GM21526 (cell line): Measurements from ENCODE around the gene VPS45.

Source experiments
- ATAC-seq: cut with Tn5 transposase; IDR thresholded peaks from one replicate; pipeline ENCODE4 v1.9.1; 2021; ENCODE audit warnings: moderate library complexity; ENCODE audit not compliant: unreplicated experiment, low FRiP score

VPS45 gene

DNA sequence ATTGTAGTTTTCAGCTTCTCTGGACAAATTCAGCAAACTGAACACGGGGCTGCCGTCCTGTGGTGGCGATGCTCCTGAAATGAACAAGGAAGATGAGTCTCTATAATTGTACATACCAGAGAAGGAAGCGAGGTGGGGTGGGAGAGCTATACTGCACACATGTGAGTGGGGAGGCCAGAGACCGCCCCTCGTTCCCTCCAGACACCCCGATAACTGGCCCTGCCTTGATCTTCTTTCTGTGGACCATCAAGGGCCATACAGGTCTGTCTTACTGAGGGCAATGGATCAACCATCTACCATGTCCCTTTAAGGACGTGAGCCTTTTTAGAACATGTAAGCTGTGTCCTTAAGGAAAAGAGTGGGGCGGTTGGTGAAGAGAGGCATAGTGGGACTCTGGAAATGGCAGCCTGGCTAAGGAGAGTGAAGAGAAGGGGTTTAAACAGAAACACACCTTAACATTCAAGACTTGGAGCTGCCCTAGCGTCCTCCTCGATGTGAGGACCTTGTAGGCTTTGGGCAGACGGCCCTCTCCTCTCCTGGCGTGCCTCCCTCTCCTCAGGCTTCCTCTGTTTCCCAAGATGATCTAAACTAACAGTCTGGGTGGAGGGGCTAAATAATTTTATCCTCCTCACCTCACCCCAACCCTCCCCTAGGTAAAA lies 88.0 kb downstream of the VPS45 start:
- ATAC-seq: no peak

GRCh38 chr1:150156868-150157603 lies 89.5 kb downstream of the VPS45 start:
- no peak for ATAC-seq

GRCh38 chr1:150159550-150159949 lies 92.0 kb downstream of the VPS45 start:
- no peak for ATAC-seq

DNA sequence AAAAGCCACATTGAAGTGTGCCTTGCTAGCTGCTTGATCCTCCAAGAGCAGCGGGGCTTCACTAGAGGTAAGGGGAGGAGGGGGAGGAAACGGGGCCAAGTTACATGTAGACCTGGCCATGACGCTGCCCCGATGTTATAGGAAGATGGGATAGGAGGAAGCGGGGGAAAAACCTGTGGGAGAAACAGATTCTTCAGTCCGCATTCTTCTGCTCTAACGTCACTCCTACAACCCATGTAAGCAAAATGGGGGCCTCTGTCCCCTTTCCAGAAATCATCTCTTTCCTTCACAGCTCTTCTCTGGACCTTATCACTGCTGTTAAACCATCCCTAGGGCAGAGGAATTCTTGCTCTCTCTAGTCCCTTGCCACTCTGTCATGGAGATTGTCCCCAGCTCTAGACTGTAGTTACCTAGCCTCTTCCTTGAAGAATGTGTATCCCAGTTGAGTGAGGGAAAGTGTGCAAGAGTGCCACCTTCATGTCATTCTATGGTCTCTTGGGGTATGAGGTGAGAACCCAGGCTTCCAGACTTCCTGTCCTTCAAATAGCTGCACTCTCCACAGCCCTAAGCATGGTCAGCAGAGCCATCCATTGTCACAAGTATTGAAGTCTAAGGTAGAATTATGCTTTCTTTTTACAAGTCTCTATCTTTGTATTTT lies 93.5 kb downstream of the VPS45 start:
- ATAC-seq: no peak

GRCh38 chr1:150161747-150162581 lies 94.4 kb downstream of the VPS45 start:
- ATAC-seq: no peak

DNA sequence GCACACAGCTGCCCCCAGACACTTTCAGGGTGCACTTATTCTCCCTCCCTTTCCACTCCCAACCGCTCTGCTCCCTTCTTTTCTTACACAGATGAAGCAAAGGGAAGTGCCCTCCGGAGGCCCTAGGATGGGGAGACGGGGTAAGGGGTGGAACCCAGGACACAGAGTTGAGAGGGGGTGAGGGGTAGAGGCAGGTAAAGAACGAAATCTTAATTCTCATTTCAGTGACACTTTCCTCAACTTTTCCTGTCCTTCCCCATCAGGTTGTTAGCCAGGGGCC lies 94.9 kb downstream of the VPS45 start:
- no peak for ATAC-seq

DNA sequence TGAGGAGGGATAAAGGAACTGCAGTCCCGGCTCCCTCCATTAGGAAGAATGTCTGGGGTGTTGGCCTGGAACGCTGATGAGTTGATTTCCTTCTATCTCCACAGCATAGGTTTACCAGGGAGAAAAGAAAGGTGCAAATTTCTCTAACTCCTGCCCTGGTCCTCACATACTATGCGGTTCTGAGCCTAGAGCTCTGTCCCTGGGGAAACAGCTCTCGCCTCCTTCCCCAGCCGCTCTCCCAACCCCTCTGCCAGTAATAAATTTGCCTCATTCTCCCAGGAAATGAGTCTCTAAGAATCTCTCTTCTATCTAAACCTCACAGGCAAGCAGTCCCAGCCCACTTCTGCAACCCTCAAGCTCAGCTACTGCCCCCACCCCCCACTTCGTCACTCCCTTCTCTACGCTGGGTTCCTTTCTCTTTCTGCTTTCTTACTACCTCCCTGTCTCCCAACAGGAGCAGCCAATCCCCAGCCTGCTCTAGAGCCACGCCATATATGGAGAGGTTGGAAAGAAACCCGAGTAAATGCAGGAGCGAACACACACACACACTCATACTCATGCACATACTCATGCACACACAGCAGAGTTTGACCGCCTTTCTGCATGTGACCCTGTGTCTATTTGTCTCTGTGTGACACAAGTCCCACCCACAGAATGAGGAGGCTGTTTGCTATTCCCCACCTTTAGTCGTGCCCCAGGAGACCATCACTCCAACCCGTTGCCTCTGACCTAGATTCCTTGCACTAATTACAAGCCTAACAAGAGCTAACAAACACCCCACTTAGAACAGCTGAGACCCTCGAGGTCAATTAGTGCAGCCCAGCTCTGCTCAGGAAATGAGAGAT lies 95.5 kb downstream of the VPS45 start:
- ATAC-seq: no peak

- ATAC-seq: no peak
These were observed 96.6 kb downstream of the VPS45 start for GRCh38 chr1:150164224-150164623.

DNA sequence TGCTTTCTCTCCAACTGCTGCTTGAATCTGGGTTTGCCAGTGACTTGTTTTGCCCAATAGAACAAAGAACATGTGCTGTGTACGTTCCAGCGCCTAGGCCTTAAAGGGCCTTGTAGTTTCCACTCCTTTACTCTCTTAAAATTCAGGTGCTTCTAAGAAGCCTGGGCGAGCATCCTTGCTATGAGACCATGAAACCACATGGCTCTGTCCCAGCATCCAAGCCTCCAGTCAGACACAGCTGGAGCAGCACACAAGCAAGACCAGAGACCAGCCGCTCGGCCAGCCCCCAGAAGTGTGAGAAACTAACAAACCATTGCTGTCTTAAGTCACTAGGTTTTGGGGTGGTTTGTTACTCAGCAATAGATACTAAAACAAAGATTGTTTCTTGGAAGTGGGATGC lies 97.2 kb downstream of the VPS45 start:
- no peak for ATAC-seq

- no peak for ATAC-seq
These were observed 98.3 kb downstream of the VPS45 start for GRCh38 chr1:150165622-150166612.

DNA sequence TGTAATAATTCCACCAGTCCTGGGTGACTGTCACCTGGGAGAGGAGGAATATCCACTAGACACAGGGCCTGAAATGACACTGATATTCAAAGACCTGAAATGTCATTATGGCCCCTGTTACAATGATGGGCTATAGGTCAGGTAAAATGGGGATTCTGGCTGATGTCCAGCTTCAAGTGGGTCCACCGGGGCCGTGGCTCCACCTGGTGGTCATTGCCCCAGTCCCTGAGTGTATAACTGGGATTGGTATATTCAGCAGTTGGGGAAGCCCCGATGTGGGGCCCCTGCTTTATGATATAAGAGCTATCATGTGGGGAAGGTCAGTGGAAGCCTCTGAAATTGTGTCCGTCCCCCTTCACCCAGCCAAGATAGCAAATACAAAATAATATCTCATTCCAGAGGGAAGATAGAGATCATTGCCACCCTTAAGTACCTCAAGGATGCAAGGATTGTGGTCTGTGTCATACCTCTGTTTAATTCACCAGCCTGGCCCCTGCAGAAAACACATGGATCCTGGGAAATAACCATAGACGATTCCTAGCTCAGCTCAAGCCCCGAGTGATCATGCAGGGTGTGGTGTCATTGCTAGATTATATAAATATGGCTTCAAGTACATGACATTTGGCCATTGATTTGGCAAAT lies 101.5 kb downstream of the VPS45 start:
- ATAC-seq: no peak

GRCh38 chr1:150171801-150172200 lies 104.2 kb downstream of the VPS45 start:
- ATAC-seq: no peak

DNA sequence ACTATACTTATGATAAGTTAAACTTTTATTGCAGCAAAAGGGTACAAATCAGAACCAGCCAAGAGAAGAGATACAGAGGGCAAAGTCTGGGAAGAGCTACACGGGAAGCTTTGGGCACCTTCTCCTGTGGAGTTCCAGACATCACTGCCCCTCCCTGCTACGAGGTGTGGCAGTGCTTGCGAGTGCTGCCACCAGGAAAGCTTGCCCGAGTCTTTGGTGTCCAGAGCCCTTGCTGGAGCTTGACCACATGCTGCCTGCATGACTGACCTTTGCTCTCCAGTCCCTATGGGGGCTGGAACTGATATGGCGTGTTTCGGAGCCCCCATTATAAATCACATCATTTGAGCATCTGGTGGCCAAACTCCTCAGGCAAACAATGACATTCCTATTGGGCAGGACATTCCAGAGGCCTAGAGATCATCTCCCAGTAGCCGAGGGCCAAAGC lies 105.6 kb downstream of the VPS45 start:
- no peak for ATAC-seq

- no peak for ATAC-seq
These were observed 109.0 kb downstream of the VPS45 start for GRCh38 chr1:150176593-150176992.

DNA sequence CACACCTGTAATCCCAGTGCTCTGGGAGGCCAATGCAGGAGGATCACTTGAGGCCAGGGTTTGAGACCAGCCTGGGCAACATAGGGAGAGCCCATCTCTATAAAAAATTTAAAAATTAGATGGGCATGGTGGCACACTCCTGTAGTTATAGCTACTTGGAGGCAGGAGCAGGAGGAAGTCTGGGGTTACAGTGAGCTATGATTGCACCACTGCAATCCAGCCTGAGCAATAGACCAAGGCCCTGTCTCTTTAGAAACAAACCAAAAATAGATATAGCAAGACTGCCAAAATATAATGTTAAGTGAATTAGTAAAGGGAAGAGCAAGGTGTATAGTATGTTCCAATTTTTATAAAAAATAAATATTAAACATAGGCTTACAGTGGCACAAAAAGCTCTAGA lies 111.0 kb downstream of the VPS45 start:
- ATAC-seq: no peak

DNA sequence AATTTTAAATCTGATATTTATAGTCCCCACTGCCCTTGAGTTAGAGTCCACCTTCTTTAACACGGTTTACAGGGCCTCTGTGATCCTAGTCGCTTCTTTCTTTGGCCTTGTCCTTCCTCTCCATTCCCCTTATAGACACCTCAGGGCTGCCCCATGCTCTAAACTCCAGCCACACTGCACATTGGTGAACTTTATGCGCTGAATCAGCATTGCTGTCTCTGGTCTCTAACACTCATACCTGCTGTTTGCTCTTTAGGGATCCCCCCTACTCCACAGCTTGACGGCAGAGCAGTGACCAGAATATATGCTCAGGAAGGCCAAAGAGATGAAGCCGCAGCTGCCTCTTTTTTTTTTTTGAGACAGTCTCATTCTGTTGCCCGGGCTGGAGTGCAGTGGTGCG lies 112.3 kb downstream of the VPS45 start:
- ATAC-seq: no peak

DNA sequence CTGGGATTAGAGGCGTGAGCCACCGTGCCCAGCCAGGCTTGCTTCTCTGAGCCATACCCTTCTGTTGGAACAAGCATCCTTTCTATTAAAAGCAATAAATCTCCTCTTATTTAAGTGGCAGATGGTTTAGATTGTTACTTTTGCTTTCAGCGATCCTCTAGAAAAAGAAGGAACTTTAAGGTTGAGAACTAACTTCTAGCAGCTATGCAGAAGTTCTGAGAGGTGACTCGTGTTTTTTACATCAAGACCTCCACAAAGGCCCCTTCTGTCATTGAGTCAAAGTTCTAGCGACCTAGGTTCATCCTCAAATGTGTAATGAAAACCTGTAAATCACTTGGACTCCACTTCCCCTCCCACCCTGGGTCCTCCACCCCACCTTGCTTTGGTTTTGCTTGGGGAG lies 112.9 kb downstream of the VPS45 start:
- no peak for ATAC-seq

DNA sequence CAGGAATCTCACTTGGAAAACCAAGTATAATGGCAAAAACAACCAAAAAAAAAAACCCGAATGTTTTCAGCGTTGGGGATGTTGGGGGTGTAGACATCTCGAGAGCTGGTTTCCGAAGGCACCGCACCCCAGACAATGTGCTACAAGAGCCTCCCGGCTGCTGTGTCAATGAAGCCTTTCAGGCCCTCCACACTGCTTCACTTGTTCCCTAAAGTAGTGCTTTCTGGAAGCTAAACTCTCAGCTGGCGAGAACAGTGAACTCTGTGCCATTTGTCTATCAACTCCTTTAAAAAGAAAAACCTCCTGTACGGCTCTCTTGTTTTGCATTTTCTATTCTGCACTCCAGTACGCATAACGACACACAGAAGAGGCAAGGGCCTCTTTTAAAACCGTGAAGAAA lies 114.7 kb downstream of the VPS45 start:
- ATAC-seq: no peak

DNA sequence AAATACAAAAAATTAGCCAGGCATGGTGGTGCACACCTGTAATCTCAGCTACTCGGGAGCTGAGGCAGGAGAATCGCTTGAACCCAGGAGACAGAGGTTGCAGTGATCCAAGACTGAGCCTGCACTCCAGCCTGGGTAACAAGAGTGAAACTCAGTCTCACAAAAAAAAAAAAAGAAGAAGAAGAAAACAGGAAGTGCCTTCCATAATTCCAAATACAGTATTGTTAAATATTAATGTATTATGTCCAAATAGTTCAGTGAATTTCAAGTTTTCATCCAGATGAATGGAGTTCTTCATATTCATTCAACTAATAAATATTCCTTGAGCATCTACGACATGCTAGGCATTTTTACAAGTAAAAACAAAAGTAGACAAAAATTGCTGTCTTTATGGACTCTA lies 115.5 kb downstream of the VPS45 start:
- ATAC-seq: no peak
